Endothelial cell (in vitro differentiated cells): ENCODE data around the gene ASMTL. TPM values are rescaled to one million over a fixed set of nuclear protein-coding genes. Genes with fewer than 3 reads are reported as not detected.

ENCODE experiments used
- DNase-seq: peaks from one replicate; pipeline ENCODE4 v3.0.0; 2021; ENCODE audit warnings: low spot score
- H3K27ac Mint-ChIP-seq: one replicate; pipeline ENCODE4 v1.8.0; 2021; ENCODE audit warnings: mixed read lengths, inconsistent platforms; ENCODE audit not compliant: unreplicated experiment
- H3K27me3 Mint-ChIP-seq: one replicate; pipeline ENCODE4 v1.8.0; 2021; ENCODE audit warnings: mild to moderate bottlenecking, moderate library complexity, mixed read lengths, inconsistent platforms; ENCODE audit not compliant: unreplicated experiment
- H3K36me3 Mint-ChIP-seq: one replicate; pipeline ENCODE4 v1.8.0; 2021; ENCODE audit warnings: mild to moderate bottlenecking, low read depth, mixed read lengths, inconsistent platforms; ENCODE audit not compliant: unreplicated experiment
- H3K4me1 Mint-ChIP-seq: one replicate; pipeline ENCODE4 v1.8.0; 2021; ENCODE audit warnings: mild to moderate bottlenecking, mixed read lengths, inconsistent platforms; ENCODE audit not compliant: unreplicated experiment
- H3K4me3 Mint-ChIP-seq: one replicate; pipeline ENCODE4 v1.8.0; 2021; ENCODE audit warnings: mild to moderate bottlenecking, mixed read lengths, inconsistent platforms; ENCODE audit not compliant: unreplicated experiment
- H3K9me3 Mint-ChIP-seq: one replicate; pipeline ENCODE4 v1.8.0; 2021; ENCODE audit warnings: mixed read lengths, inconsistent platforms; ENCODE audit not compliant: unreplicated experiment
- CTCF ChIP-seq: fragments of 200-600 bp; sonication (generic); IDR thresholded peaks from one replicate; pipeline ENCODE4 v1.5.0; 2021; ENCODE audit warnings: antibody characterized with exemption; ENCODE audit not compliant: unreplicated experiment
- total RNA-seq: library from RNA; stranded (reverse); fragmentation: NEBNext Ultra II Directional; extraction: Animal tissue kit (Norgen Biotek cat#: 25700); gene quantifications from one replicate; pipeline ENCODE4 v1.2.1, GENCODE V29; 2021; ENCODE audit not compliant: unreplicated experiment

Gene ASMTL
- total RNA-seq, 1 donor from 2014 or later, result 25.8 TPM

DNA sequence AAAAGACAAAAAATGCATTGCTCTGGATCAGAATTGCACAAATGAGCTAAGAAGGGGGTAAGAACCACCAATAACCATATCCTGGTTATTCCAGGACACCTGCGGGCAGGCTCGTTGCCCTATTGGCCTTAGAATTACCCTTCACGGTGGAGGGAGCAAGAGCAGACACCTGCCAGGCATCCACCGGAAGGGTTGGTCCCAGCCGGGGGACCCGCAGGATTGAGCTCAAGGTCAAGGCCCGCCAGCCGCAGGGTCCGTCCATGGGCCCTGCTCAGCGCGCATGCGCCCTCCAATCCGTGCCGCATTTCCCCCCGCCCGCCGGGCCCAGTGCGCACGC is 61.4 kb downstream of the ASMTL start:
- DNase-seq, result peak; percentile 97
- no peak for TF ChIP-seq CTCF
- Mint-ChIP-seq H3K36me3 (peaks cover 56% of the 10 kb centered on the region), H3K4me3 (peak overlapping the region; percentile 94), H3K27me3 (peaks cover 38% of the 10 kb centered on the region), H3K4me1 (peaks cover 19% of the 10 kb centered on the region), H3K27ac (peak overlapping the region; percentile 72), H3K9me3 (no peaks in the 10 kb centered on the region)

- DNase-seq, result no peak
- Mint-ChIP-seq H3K36me3 (peaks cover 52% of the 10 kb centered on the region), H3K27me3 (peaks cover 34% of the 10 kb centered on the region), H3K4me1 (peaks cover 18% of the 10 kb centered on the region), H3K9me3 (no peaks in the 10 kb centered on the region), H3K27ac (peak overlapping the region; percentile 72), H3K4me3 (peak overlapping the region; percentile 94)
- no peak for TF ChIP-seq CTCF
Observed at GRCh38 chrX:1390621-1391369, 61.9 kb downstream of the ASMTL start.

DNA sequence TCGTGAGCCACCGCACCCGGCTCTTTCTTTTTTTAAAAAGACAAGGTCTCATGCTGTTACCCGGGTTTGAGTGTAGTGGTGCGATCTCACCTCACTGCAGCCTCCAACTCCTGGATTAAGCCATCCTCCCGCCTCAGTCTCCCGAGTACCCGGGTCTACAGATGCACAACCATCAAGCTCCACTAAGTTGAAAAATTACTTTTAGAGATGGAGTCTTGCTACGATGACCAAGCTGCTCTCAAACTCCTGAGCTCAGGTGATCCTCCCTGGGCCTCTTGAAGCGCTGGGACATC is 62.8 kb downstream of the ASMTL start:
- Mint-ChIP-seq H3K36me3 (peaks cover 52% of the 10 kb centered on the region), H3K4me3 (no peak overlapping the region), H3K4me1 (peaks cover 12% of the 10 kb centered on the region), H3K27ac (no peak overlapping the region), H3K9me3 (no peaks in the 10 kb centered on the region), H3K27me3 (peaks cover 28% of the 10 kb centered on the region)
- TF ChIP-seq CTCF, result no peak
- no peak for DNase-seq

DNA sequence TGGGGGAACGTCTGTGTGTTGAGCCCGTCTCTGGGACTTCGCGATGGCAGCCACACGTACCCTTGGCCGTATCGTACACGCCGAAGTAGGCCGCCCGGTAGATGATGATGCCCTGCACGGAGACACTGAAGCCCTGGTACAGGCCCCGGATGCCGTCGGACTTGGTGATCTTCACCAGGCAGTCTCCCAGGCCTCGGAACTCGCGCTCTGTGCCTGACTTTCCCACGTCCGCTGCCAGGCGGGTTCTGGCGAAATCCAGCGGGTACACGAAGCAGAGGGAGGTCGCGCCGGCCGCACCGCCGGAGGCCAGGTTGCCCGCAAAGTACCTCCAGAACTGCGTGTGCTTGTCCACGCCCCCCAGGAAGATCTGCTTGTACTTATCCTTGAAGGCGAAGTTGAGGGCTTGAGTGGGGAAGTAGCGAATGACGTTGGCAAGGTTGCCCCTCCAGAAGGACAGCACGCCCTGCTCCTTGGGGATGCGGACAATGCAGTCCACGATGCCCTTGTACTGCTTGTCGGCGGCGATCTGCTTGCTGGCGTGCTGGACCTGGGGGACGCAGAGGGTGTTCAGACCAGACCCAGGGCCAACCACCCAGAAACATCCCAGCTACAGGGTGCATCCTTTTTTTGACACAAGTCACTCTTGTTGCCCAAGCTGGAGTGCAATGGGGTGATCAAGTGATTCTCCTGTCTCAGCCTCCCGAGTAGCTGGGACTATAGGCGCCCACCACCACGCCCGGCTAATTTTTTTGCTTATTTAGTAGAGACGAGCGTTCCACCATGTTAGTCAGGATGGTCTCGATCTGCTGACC is 63.3 kb downstream of the ASMTL start:
- DNase-seq, result no peak
- peaks cover 28% of the 10 kb centered on the region for H3K27me3 Mint-ChIP-seq
- H3K4me3 Mint-ChIP-seq, result no peak overlapping the region
- H3K4me1 Mint-ChIP-seq, result peaks cover 12% of the 10 kb centered on the region
- no peak overlapping the region for H3K27ac Mint-ChIP-seq
- peaks cover 57% of the 10 kb centered on the region for H3K36me3 Mint-ChIP-seq
- H3K9me3 Mint-ChIP-seq, result no peaks in the 10 kb centered on the region
- TF ChIP-seq CTCF, result no peak

DNA sequence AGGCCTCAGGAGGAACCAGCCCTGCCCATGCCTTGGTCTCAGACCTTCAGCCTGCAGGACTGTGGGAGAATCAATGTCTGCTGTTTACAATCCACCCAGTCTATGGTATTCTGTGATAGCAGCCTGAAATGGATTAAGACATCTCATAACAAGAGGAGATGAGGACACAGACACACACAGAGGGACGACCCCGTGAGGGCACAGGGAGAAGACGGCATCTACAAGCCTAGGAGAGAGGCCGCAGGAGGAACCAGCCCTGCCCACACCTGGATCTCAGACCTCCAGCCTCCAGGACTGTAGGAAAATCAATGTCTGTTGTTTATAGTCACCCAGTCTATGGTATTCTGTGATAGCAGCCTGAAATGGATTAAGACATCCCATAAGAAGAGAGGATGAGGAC is 64.1 kb downstream of the ASMTL start:
- H3K9me3 Mint-ChIP-seq, result no peaks in the 10 kb centered on the region
- peak overlapping the region; percentile 30 for H3K27ac Mint-ChIP-seq
- peaks cover 11% of the 10 kb centered on the region for H3K4me1 Mint-ChIP-seq
- no peak for TF ChIP-seq CTCF
- peaks cover 55% of the 10 kb centered on the region for H3K36me3 Mint-ChIP-seq
- no peak for DNase-seq
- peaks cover 27% of the 10 kb centered on the region for H3K27me3 Mint-ChIP-seq
- H3K4me3 Mint-ChIP-seq, result peak overlapping the region; percentile 42
